Peyer's patch (tissue), 4 donors: ENCODE measurements around the gene LUZP2.

ENCODE experiments used
- POLR2A ChIP-seq, 2 donors: fragments of 450-650 bp; IDR thresholded peaks; one replicate each; pipeline ENCODE4 v1.5.1; 2017; ENCODE audit warnings: antibody characterized with exemption in 2 of 2, mild to moderate bottlenecking in 2 of 2, moderate library complexity in 2 of 2
- TF ChIP-seq, protein P1 (sequence below), 6 experiments: fragments of 450-650 bp in 4 of 6; fragments of 200-600 bp in 2 of 6; sonication (generic) in 1 of 6; IDR thresholded peaks; one replicate each; pipeline ENCODE4 v1.5.1; 2017 to 2019; ENCODE audit warnings: antibody characterized with exemption in 6 of 6, mild to moderate bottlenecking in 3 of 6, moderate library complexity in 1 of 6

DNA sequence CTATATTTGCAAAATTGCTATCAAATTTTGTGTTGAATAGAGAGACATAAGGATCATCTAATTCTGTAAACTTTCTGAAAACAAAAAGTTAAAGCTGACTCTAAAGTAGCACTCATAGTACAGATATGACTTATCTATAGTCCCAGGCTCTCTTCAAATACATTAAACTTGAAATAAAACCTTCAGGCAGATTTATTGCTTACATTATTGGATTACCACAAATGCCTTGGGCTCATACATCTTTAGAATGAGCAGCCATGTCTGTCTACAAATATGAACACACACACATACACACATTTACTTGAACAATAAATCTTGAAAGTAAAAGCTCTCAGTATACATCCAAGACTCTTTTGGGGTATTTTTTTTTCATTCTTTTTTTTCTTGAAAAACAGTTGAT lies 207.9 kb downstream of the LUZP2 start:
- TF ChIP-seq, protein P1, sequence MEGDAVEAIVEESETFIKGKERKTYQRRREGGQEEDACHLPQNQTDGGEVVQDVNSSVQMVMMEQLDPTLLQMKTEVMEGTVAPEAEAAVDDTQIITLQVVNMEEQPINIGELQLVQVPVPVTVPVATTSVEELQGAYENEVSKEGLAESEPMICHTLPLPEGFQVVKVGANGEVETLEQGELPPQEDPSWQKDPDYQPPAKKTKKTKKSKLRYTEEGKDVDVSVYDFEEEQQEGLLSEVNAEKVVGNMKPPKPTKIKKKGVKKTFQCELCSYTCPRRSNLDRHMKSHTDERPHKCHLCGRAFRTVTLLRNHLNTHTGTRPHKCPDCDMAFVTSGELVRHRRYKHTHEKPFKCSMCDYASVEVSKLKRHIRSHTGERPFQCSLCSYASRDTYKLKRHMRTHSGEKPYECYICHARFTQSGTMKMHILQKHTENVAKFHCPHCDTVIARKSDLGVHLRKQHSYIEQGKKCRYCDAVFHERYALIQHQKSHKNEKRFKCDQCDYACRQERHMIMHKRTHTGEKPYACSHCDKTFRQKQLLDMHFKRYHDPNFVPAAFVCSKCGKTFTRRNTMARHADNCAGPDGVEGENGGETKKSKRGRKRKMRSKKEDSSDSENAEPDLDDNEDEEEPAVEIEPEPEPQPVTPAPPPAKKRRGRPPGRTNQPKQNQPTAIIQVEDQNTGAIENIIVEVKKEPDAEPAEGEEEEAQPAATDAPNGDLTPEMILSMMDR (IDR thresholded peaks at IDR 0.05), result no peak
- no peak for TF ChIP-seq POLR2A (IDR thresholded peaks at IDR 0.05)
